GM12878 (cell line): ENCODE results near the gene FLII. TPM values are rescaled to one million over a fixed set of nuclear protein-coding genes. Genes with fewer than 3 reads are reported as not detected.

Experiments
- BHLHE40 ChIP-seq, 2 experiments: fragments of 450-650 bp in 1 of 2; IDR thresholded peaks; 2 replicates each; pipeline ENCODE4 v1.6.1; 2011 to 2017; ENCODE audit warnings: low read depth in 2 of 2, borderline replicate concordance in 1 of 2, improper control_type of control experiment in 1 of 2, low read length in 1 of 2, mild to moderate bottlenecking in 1 of 2
- BRCA1 ChIP-seq: IDR thresholded peaks from 2 replicates; pipeline ENCODE4 v1.6.1; 2011; ENCODE audit warnings: low read depth, low read length, improper control_type of control experiment
- ETV6 ChIP-seq, 2 experiments: fragments of 450-650 bp in 1 of 2; IDR thresholded peaks in 1 of 2; conservative IDR thresholded peaks in 1 of 2; 2 replicates each; pipeline ENCODE4 v1.6.1; 2014; ENCODE audit warnings: antibody characterized with exemption in 1 of 2, borderline replicate concordance in 1 of 2, low read depth in 1 of 2, mild to moderate bottlenecking in 1 of 2, moderate library complexity in 1 of 2
- IRF3 ChIP-seq: fragments of 450-650 bp; IDR thresholded peaks from 2 replicates; pipeline ENCODE4 v1.6.1; 2014; ENCODE audit warnings: mild to moderate bottlenecking
- NR2C2 ChIP-seq: IDR thresholded peaks from 2 replicates; pipeline ENCODE4 v1.6.1; 2011; ENCODE audit warnings: borderline replicate concordance, low read depth; ENCODE audit not compliant: control insufficient read depth, insufficient read length
- NR2F1 ChIP-seq: fragments of 450-650 bp; conservative IDR thresholded peaks from 2 replicates; pipeline ENCODE4 v1.6.1; 2017; ENCODE audit warnings: mild to moderate bottlenecking
- SMC3 ChIP-seq: IDR thresholded peaks from 2 replicates; pipeline ENCODE4 v1.6.1; 2011; ENCODE audit warnings: low read length, improper control_type of control experiment, borderline replicate concordance
- SUPT20H ChIP-seq: IDR thresholded peaks from 2 replicates; pipeline ENCODE4 v1.6.1; 2011; ENCODE audit warnings: low read depth, mild to moderate bottlenecking, low read length, moderate library complexity, borderline replicate concordance; ENCODE audit not compliant: control insufficient read depth
- TCF12 ChIP-seq: IDR thresholded peaks from 2 replicates; pipeline ENCODE4 v1.6.1; 2011; ENCODE audit warnings: low read depth, mild to moderate bottlenecking, low read length
- YY1 ChIP-seq: IDR thresholded peaks from 2 replicates; pipeline ENCODE4 v1.6.1; 2011; ENCODE audit warnings: low read depth, mild to moderate bottlenecking, low read length
- polyA plus RNA-seq, 11 experiments: library from polyadenylated mRNA; depleted of rRNA in 4 of 11; unstranded in 6 of 11; stranded (reverse) in 5 of 11; fragments of >200 nt; fragmentation: Nextera tagmentation in 4 of 11; fragmentation: Illumina TruSeq in 1 of 11; extraction: Ambion mirVana in 4 of 11; extraction: Trizol in 1 of 11; gene quantifications; 1 replicate in 1 of 11; 2 replicates in 10 of 11; pipeline versions ENCODE4 v1.2.1 to v1.2.3, GENCODE V29; 2011 to 2016; ENCODE audit warnings: inconsistent platforms in 2 of 11, missing spikeins in 2 of 11, low read depth in 1 of 11
- total RNA-seq, 4 experiments: library from RNA; depleted of rRNA in 3 of 4; stranded (reverse); fragments of >200 nt in 3 of 4; fragmentation: Illumina TruSeq in 1 of 4; extraction: Trizol in 1 of 4; gene quantifications; 2 replicates each; pipeline versions ENCODE4 v1.2.1 to v1.2.3, GENCODE V29; 2013 to 2021
- TF ChIP-seq, protein P1 (sequence below): fragments of 150-350 bp; IDR thresholded peaks from 2 replicates; pipeline ENCODE4 v1.6.1; 2016; ENCODE audit warnings: low read depth, low read length
- TF ChIP-seq, protein P2 (sequence below): IDR thresholded peaks from 2 replicates; pipeline ENCODE4 v1.6.1; 2011; ENCODE audit warnings: mild to moderate bottlenecking, low read depth, low read length, moderate library complexity; ENCODE audit not compliant: insufficient replicate concordance
- TF ChIP-seq, protein P3 (sequence below): fragments of 450-650 bp; formaldehyde crosslinking; IDR thresholded peaks from 2 replicates; pipeline ENCODE4 v1.5.0; 2022; ENCODE audit warnings: mild to moderate bottlenecking, missing genetic modification characterization

The FLII gene
- total and polyA plus RNA-seq, 10 of the 15 experiments (the other 5 are each of a cell fraction or from before 2014, with no cell fraction given): 22.2 to 200 (median 121) TPM

GRCh38 chr17:18217412-18218015 is 41.0 kb downstream of the FLII start (continued):
- TF ChIP-seq, protein P1, sequence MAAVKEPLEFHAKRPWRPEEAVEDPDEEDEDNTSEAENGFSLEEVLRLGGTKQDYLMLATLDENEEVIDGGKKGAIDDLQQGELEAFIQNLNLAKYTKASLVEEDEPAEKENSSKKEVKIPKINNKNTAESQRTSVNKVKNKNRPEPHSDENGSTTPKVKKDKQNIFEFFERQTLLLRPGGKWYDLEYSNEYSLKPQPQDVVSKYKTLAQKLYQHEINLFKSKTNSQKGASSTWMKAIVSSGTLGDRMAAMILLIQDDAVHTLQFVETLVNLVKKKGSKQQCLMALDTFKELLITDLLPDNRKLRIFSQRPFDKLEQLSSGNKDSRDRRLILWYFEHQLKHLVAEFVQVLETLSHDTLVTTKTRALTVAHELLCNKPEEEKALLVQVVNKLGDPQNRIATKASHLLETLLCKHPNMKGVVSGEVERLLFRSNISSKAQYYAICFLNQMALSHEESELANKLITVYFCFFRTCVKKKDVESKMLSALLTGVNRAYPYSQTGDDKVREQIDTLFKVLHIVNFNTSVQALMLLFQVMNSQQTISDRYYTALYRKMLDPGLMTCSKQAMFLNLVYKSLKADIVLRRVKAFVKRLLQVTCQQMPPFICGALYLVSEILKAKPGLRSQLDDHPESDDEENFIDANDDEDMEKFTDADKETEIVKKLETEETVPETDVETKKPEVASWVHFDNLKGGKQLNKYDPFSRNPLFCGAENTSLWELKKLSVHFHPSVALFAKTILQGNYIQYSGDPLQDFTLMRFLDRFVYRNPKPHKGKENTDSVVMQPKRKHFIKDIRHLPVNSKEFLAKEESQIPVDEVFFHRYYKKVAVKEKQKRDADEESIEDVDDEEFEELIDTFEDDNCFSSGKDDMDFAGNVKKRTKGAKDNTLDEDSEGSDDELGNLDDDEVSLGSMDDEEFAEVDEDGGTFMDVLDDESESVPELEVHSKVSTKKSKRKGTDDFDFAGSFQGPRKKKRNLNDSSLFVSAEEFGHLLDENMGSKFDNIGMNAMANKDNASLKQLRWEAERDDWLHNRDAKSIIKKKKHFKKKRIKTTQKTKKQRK: no peak
- TF ChIP-seq, protein P2, sequence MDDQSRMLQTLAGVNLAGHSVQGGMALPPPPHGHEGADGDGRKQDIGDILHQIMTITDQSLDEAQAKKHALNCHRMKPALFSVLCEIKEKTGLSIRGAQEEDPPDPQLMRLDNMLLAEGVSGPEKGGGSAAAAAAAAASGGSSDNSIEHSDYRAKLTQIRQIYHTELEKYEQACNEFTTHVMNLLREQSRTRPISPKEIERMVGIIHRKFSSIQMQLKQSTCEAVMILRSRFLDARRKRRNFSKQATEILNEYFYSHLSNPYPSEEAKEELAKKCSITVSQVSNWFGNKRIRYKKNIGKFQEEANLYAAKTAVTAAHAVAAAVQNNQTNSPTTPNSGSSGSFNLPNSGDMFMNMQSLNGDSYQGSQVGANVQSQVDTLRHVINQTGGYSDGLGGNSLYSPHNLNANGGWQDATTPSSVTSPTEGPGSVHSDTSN: no peak
- no peak for TF ChIP-seq BRCA1
- no peak for TF ChIP-seq IRF3
- peak; percentile 72 for TF ChIP-seq NR2F1
- TF ChIP-seq ETV6 (conservative IDR thresholded peaks at IDR 0.05 in 1 of 2, IDR thresholded peaks at IDR 0.05 in 1 of 2; ENCODE audit: borderline replicate concordance in 1 of 2, low read depth in 1 of 2): no peak
- TF ChIP-seq TCF12: 0 out of 2 replicates have a peak, but pooled peaks have one; percentile 35
- peak; percentile 69 for TF ChIP-seq SMC3
- TF ChIP-seq, protein P3, sequence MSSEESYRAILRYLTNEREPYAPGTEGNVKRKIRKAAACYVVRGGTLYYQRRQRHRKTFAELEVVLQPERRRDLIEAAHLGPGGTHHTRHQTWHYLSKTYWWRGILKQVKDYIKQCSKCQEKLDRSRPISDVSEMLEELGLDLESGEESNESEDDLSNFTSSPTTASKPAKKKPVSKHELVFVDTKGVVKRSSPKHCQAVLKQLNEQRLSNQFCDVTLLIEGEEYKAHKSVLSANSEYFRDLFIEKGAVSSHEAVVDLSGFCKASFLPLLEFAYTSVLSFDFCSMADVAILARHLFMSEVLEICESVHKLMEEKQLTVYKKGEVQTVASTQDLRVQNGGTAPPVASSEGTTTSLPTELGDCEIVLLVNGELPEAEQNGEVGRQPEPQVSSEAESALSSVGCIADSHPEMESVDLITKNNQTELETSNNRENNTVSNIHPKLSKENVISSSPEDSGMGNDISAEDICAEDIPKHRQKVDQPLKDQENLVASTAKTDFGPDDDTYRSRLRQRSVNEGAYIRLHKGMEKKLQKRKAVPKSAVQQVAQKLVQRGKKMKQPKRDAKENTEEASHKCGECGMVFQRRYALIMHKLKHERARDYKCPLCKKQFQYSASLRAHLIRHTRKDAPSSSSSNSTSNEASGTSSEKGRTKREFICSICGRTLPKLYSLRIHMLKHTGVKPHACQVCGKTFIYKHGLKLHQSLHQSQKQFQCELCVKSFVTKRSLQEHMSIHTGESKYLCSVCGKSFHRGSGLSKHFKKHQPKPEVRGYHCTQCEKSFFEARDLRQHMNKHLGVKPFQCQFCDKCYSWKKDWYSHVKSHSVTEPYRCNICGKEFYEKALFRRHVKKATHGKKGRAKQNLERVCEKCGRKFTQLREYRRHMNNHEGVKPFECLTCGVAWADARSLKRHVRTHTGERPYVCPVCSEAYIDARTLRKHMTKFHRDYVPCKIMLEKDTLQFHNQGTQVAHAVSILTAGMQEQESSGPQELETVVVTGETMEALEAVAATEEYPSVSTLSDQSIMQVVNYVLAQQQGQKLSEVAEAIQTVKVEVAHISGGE (CRISPR knock-in tag): no peak
- peak; percentile 7 to 14; a peak in 1 of 4 replicates for TF ChIP-seq BHLHE40 (IDR thresholded peaks at IDR 0.05; ENCODE audit: borderline replicate concordance in 1 of 2, low read depth in 2 of 2, low read length in 1 of 2)
- TF ChIP-seq SUPT20H: no peak
- TF ChIP-seq NR2C2: no peak
- TF ChIP-seq YY1: 0 out of 2 replicates have a peak, but pooled peaks have one; percentile 17
